Large intestine (tissue), 3 donors: ENCODE measurements around the gene DDHD1. TPM values are rescaled to one million over a fixed set of nuclear protein-coding genes. Genes with fewer than 3 reads are reported as not detected.
A peak's percentile ranks its signal among the peaks of the same experiment; 100 is the strongest.
"Not testable (repeated sequence)": the region's sequence is repeated elsewhere in the genome, so short reads cannot be mapped to it uniquely, and the experiment has no call there.

Experiments used
- DNase-seq, 2 donors: peaks; one replicate each; pipeline versions ENCODE4 v3.0.0 to v3.0.0-alpha.2; 2013
- H3K27ac ChIP-seq: one replicate; pipeline ENCODE4 v1.5.1; 2013; ENCODE audit warnings: low read length
- H3K27me3 ChIP-seq: 2 replicates; pipeline ENCODE4 v1.6.1; 2013; ENCODE audit warnings: low read length; ENCODE audit not compliant: control insufficient read depth, insufficient read depth
- H3K36me3 ChIP-seq: 2 replicates; pipeline ENCODE4 v1.6.1; 2013; ENCODE audit warnings: low read length; ENCODE audit not compliant: control insufficient read depth, insufficient read depth
- H3K4me1 ChIP-seq: one replicate; pipeline ENCODE4 v1.6.1; 2013; ENCODE audit warnings: low read length; ENCODE audit not compliant: control insufficient read depth, insufficient read depth
- H3K4me3 ChIP-seq: one replicate; pipeline ENCODE4 v1.5.1; 2013; ENCODE audit warnings: low read length
- H3K9me3 ChIP-seq: one replicate; pipeline ENCODE4 v1.6.1; 2013; ENCODE audit warnings: mild to moderate bottlenecking, low read depth, low read length, moderate library complexity; ENCODE audit not compliant: control insufficient read depth
- WGBS: methylation state at CpG from one replicate; pipeline ENCODE4 v1.1.5; 2013; ENCODE audit warnings: low lambda C conversion rate; ENCODE audit not compliant: insufficient coverage; 5-methylcytosine and 5-hydroxymethylcytosine counted together
- polyA plus RNA-seq: library from polyadenylated mRNA; unstranded; fragments of 120-200 nt; gene quantifications from one replicate; pipeline ENCODE4 v1.2.1, GENCODE V29; 2013

DDHD1 gene
- polyA plus RNA-seq, 1 donor, result 10.2 TPM

GRCh38 chr14:53109105-53110041, 43.8 kb downstream of the DDHD1 start:
- no peak overlapping the region for H3K27ac ChIP-seq
- no peak overlapping the region for H3K4me3 ChIP-seq
- H3K27me3 ChIP-seq, result no peaks in the 10 kb centered on the region
- H3K9me3 ChIP-seq, result peaks cover 4% of the 10 kb centered on the region
- H3K36me3 ChIP-seq, result no peaks in the 10 kb centered on the region
- DNase-seq, result no peak
- no peaks in the 10 kb centered on the region for H3K4me1 ChIP-seq
- 80% methylated on average over 1 of the region's 5 CpGs for WGBS

- WGBS, result 83% methylated on average over 1 of the region's 10 CpGs
- H3K4me3 ChIP-seq, result no peak overlapping the region
Measured at GRCh38 chr14:53108292-53109104, 44.6 kb downstream of the DDHD1 start.

GRCh38 chr14:53106768-53107167, 46.4 kb downstream of the DDHD1 start:
- H3K4me1 ChIP-seq, result no peaks in the 10 kb centered on the region
- H3K9me3 ChIP-seq, result peaks cover 4% of the 10 kb centered on the region
- DNase-seq, result no peak
- no peak overlapping the region for H3K27ac ChIP-seq
- no peak overlapping the region for H3K4me3 ChIP-seq
- WGBS, result 100% methylated on average over 1 of the region's 1 CpG
- H3K27me3 ChIP-seq, result no peaks in the 10 kb centered on the region
- no peaks in the 10 kb centered on the region for H3K36me3 ChIP-seq

More at GRCh38 chr14:53108292-53109104, 44.6 kb downstream of the DDHD1 start:
- H3K9me3 ChIP-seq, result peaks cover 4% of the 10 kb centered on the region
- no peak for DNase-seq
- no peaks in the 10 kb centered on the region for H3K36me3 ChIP-seq
- H3K4me1 ChIP-seq, result no peaks in the 10 kb centered on the region
- H3K27ac ChIP-seq, result no peak overlapping the region
- H3K27me3 ChIP-seq, result no peaks in the 10 kb centered on the region

DNA sequence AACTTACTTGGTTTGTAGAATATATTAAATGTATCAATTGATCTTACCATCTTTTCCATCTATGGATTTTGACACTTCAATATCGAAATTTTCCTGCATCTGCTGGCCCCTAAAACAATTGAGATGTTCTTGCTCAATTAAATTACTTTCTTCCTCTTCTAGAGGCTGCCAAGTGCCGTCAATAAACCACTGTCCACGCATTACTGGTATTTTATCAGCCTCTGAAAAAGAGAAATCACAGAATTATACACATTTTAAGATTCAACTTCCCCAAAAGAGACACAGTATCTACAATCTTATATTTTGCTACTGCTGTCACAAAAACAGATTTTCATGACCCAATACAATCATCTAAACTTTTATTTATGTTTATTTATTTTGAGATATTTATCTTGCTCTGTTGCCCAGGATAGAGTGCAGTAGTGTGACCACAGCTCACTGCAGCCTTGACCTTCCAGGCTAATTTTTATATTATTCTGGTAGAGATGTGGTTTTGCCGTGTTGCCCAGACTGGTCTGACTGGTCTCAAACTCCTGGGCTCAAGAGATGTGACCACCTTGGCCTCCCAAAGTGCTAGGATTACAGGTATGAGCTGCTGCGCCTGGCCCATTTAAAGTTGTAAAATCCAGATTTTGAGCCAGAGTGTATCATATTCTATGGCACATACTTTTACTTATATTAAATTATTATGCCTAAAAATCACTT, 49.3 kb downstream of the DDHD1 start:
- H3K4me1 ChIP-seq, result no peaks in the 10 kb centered on the region

DNA sequence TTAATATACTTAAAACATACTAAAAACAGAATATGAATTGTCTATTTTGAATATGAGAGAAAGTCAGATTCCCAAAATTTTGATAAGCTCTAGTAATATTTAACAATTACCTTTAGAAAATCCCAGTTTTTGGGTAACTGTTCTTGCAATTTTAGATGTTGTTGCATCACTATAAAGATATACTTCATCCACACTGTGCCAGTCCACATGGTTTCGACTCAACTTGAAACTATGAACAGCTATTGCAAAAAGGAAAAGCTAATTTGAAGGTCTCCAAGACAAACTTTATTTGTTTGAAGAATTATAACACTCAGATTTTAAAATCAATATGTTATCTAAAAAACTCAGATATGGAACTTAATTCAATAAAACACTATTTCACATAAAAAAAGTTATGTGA, 59.9 kb downstream of the DDHD1 start:
- no CpG with 5 or more reads among the region's 1 CpG for WGBS
- no peak for DNase-seq
- Histone ChIP-seq H3K4me3 (no peak overlapping the region), H3K4me1 (no peaks in the 10 kb centered on the region), H3K27ac (no peak overlapping the region), H3K9me3 (no peaks in the 10 kb centered on the region), H3K36me3 (no peaks in the 10 kb centered on the region), H3K27me3 (no peaks in the 10 kb centered on the region)

More for the DNA sequence above, 49.3 kb downstream of the DDHD1 start:
- Histone ChIP-seq H3K36me3 (no peaks in the 10 kb centered on the region), H3K4me3 (no peak overlapping the region), H3K27me3 (no peaks in the 10 kb centered on the region), H3K9me3 (peaks cover 2% of the 10 kb centered on the region), H3K27ac (no peak overlapping the region)
- no peak for DNase-seq
- WGBS, result 94% methylated on average over 2 of the region's 5 CpGs

GRCh38 chr14:53090853-53091252, 62.3 kb downstream of the DDHD1 start:
- H3K36me3 ChIP-seq, result no peaks in the 10 kb centered on the region
- H3K27me3 ChIP-seq, result no peaks in the 10 kb centered on the region
- no peaks in the 10 kb centered on the region for H3K4me1 ChIP-seq
- H3K4me3 ChIP-seq, result no peak overlapping the region
- DNase-seq, result no peak
- 86% methylated on average over 1 of the region's 2 CpGs for WGBS
- H3K9me3 ChIP-seq, result no peaks in the 10 kb centered on the region
- H3K27ac ChIP-seq, result no peak overlapping the region

- not testable (repeated sequence) for H3K9me3 ChIP-seq, H3K36me3 ChIP-seq, H3K4me3 ChIP-seq, H3K27ac ChIP-seq, DNase-seq, H3K4me1 ChIP-seq, H3K27me3 ChIP-seq
- no CpG with 5 or more reads among the region's 7 CpGs for WGBS
Measured at GRCh38 chr14:53084954-53085353, 68.2 kb downstream of the DDHD1 start.

DNA sequence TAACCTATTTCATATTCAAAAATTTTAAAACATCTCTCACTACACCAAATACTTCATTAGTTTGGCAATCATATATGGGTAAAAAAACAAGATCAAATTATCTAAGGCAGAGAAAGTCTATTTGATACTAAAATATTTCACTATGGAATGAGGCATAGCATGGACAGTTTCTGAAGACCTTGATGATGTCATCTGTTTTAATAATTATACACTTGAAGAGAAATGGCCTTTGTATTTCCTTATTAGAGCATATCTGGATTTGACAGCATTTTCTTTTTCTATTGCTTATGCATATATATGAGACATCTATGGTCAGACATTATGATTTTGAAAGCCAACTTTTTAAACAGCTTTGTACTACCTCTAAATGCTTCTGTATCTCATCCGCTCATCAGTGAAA, 88.6 kb downstream of the DDHD1 start:
- H3K4me1 ChIP-seq, result no peaks in the 10 kb centered on the region
- H3K27ac ChIP-seq, result no peak overlapping the region
- H3K4me3 ChIP-seq, result no peak overlapping the region
- H3K36me3 ChIP-seq, result no peaks in the 10 kb centered on the region
- H3K27me3 ChIP-seq, result no peaks in the 10 kb centered on the region
- no peaks in the 10 kb centered on the region for H3K9me3 ChIP-seq
- DNase-seq, result no peak
- WGBS, result no CpG with 5 or more reads among the region's 1 CpG

- Histone ChIP-seq H3K36me3 (no peaks in the 10 kb centered on the region), H3K9me3 (no peaks in the 10 kb centered on the region), H3K4me1 (no peaks in the 10 kb centered on the region), H3K4me3 (no peak overlapping the region), H3K27ac (no peak overlapping the region), H3K27me3 (no peaks in the 10 kb centered on the region)
- WGBS, result 64% methylated on average over 7 of the region's 8 CpGs
- DNase-seq, result peak; percentile 19 to 41
Measured at GRCh38 chr14:53062856-53063255, 90.3 kb downstream of the DDHD1 start.

DNA sequence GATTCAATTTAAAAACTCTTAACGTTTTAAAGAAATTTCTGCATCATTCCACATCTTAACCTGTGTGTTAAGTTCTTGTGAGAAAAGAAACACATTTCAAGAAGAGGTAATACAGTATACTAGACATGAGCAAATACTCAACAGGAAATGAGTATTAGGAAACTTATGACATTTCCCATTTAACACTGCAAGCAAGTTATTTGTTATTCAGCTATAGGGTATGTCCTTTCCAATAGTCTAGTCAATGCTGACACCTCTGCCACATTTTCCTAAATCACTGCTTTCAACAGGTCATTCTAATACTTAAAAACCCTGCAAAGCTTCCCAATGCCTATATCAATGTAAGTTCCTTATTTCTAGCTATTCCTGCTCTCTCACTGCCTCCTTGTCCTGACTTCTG, 93.1 kb downstream of the DDHD1 start:
- Histone ChIP-seq H3K36me3 (no peaks in the 10 kb centered on the region), H3K27ac (no peak overlapping the region), H3K9me3 (no peaks in the 10 kb centered on the region), H3K4me1 (no peaks in the 10 kb centered on the region), H3K4me3 (no peak overlapping the region), H3K27me3 (no peaks in the 10 kb centered on the region)
- WGBS, result 100% methylated on average over 1 of the region's 1 CpG
- no peak for DNase-seq
